Gastroesophageal sphincter (tissue), 3 donors: ENCODE data around the gene GPHA2.

Experiments used
- CTCF ChIP-seq, 4 experiments: fragments of 200-600 bp in 2 of 4; fragments of 450-650 bp in 2 of 4; sonication (generic) in 1 of 4; IDR thresholded peaks; one replicate each; pipeline ENCODE4 v1.5.1; 2017 to 2019; ENCODE audit warnings: antibody characterized with exemption in 4 of 4, mild to moderate bottlenecking in 2 of 4, moderate library complexity in 2 of 4
- POLR2AphosphoS5 ChIP-seq: sonication (generic); formaldehyde crosslinking; IDR thresholded peaks from one replicate; pipeline ENCODE4 v1.6.1; 2017; ENCODE audit warnings: antibody characterized with exemption

GRCh38 chr11:64887234-64887756 is 48.4 kb downstream of the GPHA2 start:
- TF ChIP-seq CTCF (IDR thresholded peaks at IDR 0.05) (no peak), POLR2AphosphoS5 (no peak)
